Activated B cell treated with CpG ODN at 0.5 μM for 24 hours (primary cell): ENCODE results near the gene FPGS. TPM values are rescaled to one million over a fixed set of nuclear protein-coding genes. Genes with fewer than 3 reads are reported as not detected.
"Not testable (repeated sequence)": the region's sequence is repeated elsewhere in the genome, so short reads cannot be mapped to it uniquely, and the experiment has no call there.

Source experiments
- ATAC-seq: fragments of 200-7000 bp; cut with Tn5 transposase; one replicate; pipeline ENCODE4 v1.10.0; 2021; ENCODE audit warnings: low read depth, mild to moderate bottlenecking, moderate library complexity
- CTCF ChIA-PET: fragments of 350-600 bp; sonication (Branson Sonifier 250); formaldehyde crosslinking; loops from one replicate; lab custom pipeline; 2021; ENCODE audit warnings: antibody characterized with exemption; lab: Charles Lee
- POLR2A ChIA-PET: fragments of 350-600 bp; sonication (Branson Sonifier 250); formaldehyde crosslinking; loops from one replicate; lab custom pipeline; 2021; ENCODE audit warnings: antibody characterized with exemption; lab: Charles Lee
- DNase-seq: peaks from one replicate; pipeline ENCODE4 v3.0.0; 2022
- H3K27ac Mint-ChIP-seq: one replicate; pipeline ENCODE4 v1.8.0; 2020; ENCODE audit warnings: mixed read lengths
- H3K27me3 Mint-ChIP-seq: one replicate; pipeline ENCODE4 v1.8.0; 2021; ENCODE audit warnings: mixed read lengths
- H3K36me3 Mint-ChIP-seq: one replicate; pipeline ENCODE4 v1.8.0; 2021; ENCODE audit warnings: low read depth, mixed read lengths
- H3K4me1 Mint-ChIP-seq: one replicate; pipeline ENCODE4 v1.8.0; 2021; ENCODE audit warnings: mixed read lengths
- H3K4me3 Mint-ChIP-seq: one replicate; pipeline ENCODE4 v1.8.0; 2020; ENCODE audit warnings: mild to moderate bottlenecking, mixed read lengths
- H3K9me3 Mint-ChIP-seq: one replicate; pipeline ENCODE4 v1.8.0; 2020; ENCODE audit warnings: mixed read lengths
- CTCF ChIP-seq: fragments of 200-600 bp; IDR thresholded peaks from one replicate; pipeline ENCODE4 v1.8.0; 2022; ENCODE audit warnings: antibody characterized with exemption, mild to moderate bottlenecking
- intact Hi-C: fragments of 100-400 bp; cut with micrococcal nuclease; formaldehyde crosslinking; loops from one replicate; pipeline ENCODE4 v1.15.1; 2024
- total RNA-seq: library from RNA; stranded (reverse); gene quantifications from 2 replicates; pipeline ENCODE4 v1.2.3, GENCODE V29; 2022

Gene FPGS
- total RNA-seq, 1 donor from 2014 or later = 135 TPM

GRCh38 chr9:127829205-127829906, 26.7 kb downstream of the FPGS start:
- intact Hi-C loops = no loop called here
- H3K27ac Mint-ChIP-seq = no peak overlapping the region
- H3K4me1 Mint-ChIP-seq = no peaks in the 10 kb centered on the region

GRCh38 chr9:127832248-127832647, 29.6 kb downstream of the FPGS start:
- POLR2A ChIA-PET = interaction anchor here (0.7 kb wide), 2 partner anchors 10 to 74 kb away, joined by 4 to 8 read pairs; no protein-coding TSS in a partner anchor
- CTCF ChIA-PET = interaction anchor here (0.7 kb wide), 1 partner anchor 11 kb away, joined by 3 read pairs; no protein-coding TSS in a partner anchor
- TF ChIP-seq CTCF = no peak
- Mint-ChIP-seq H3K27ac (no peak overlapping the region), H3K27me3 (no peaks in the 10 kb centered on the region), H3K4me3 (no peak overlapping the region), H3K9me3 (no peaks in the 10 kb centered on the region), H3K4me1 (peaks cover 5% of the 10 kb centered on the region), H3K36me3 (peaks cover 3% of the 10 kb centered on the region)
- intact Hi-C loops = no loop called here
- no peak for ATAC-seq
- DNase-seq = no peak

More at GRCh38 chr9:127829205-127829906, 26.7 kb downstream of the FPGS start:
- Mint-ChIP-seq H3K27me3 (no peaks in the 10 kb centered on the region), H3K36me3 (peaks cover 3% of the 10 kb centered on the region), H3K9me3 (no peaks in the 10 kb centered on the region), H3K4me3 (no peak overlapping the region)
- ATAC-seq = no peak
- DNase-seq = no peak
- TF ChIP-seq CTCF = no peak
- ChIA-PET POLR2A (no interaction called here), CTCF (no interaction called here)

GRCh38 chr9:127833555-127833954, 30.9 kb downstream of the FPGS start:
- Mint-ChIP-seq H3K4me3 (no peak overlapping the region), H3K27me3 (no peaks in the 10 kb centered on the region), H3K36me3 (peaks cover 3% of the 10 kb centered on the region), H3K4me1 (peaks cover 8% of the 10 kb centered on the region), H3K9me3 (no peaks in the 10 kb centered on the region), H3K27ac (no peak overlapping the region)
- DNase-seq (no peak), ATAC-seq (no peak)
- ChIA-PET CTCF (no interaction called here), POLR2A (interaction anchor here (0.6 kb wide), 1 partner anchor 36 kb away, joined by 16 read pairs; no protein-coding TSS in a partner anchor)
- intact Hi-C loops = no loop called here
- TF ChIP-seq CTCF = no peak

GRCh38 chr9:127835991-127836516, 33.4 kb downstream of the FPGS start:
- H3K4me3 Mint-ChIP-seq = no peak overlapping the region
- no peak for TF ChIP-seq CTCF
- DNase-seq (no peak), ATAC-seq (peak; percentile 61)
- ChIA-PET POLR2A (interaction anchor here (0.6 kb wide), 2 partner anchors 34 to 45 kb away, joined by 3 to 4 read pairs; no protein-coding TSS in a partner anchor), CTCF (no interaction called here)
- no peaks in the 10 kb centered on the region for H3K9me3 Mint-ChIP-seq
- peak overlapping the region; percentile 41 for H3K27ac Mint-ChIP-seq
- H3K27me3 Mint-ChIP-seq = no peaks in the 10 kb centered on the region
- peaks cover 4% of the 10 kb centered on the region for H3K36me3 Mint-ChIP-seq
- intact Hi-C loops = no loop called here
- peaks cover 11% of the 10 kb centered on the region for H3K4me1 Mint-ChIP-seq

GRCh38 chr9:127836561-127836960, 33.9 kb downstream of the FPGS start:
- DNase-seq, CTCF ChIA-PET, H3K4me3 Mint-ChIP-seq, ATAC-seq, H3K27me3 Mint-ChIP-seq, H3K27ac Mint-ChIP-seq, intact Hi-C loops, H3K36me3 Mint-ChIP-seq, H3K9me3 Mint-ChIP-seq: not testable (repeated sequence)
- peaks cover 11% of the 10 kb centered on the region for H3K4me1 Mint-ChIP-seq
- POLR2A ChIA-PET = interaction anchor here (0.6 kb wide), 2 partner anchors 35 to 46 kb away, joined by 3 to 4 read pairs; no protein-coding TSS in a partner anchor
